GM03348 (cell line): Measurements from ENCODE around the gene FOSL1.
A peak's percentile ranks its signal among the peaks of the same experiment; 100 is the strongest.

Experiments used
- DNase-seq: peaks from one replicate; pipeline ENCODE4 v3.0.0; 2012; ENCODE audit warnings: low spot score

The FOSL1 gene

DNA sequence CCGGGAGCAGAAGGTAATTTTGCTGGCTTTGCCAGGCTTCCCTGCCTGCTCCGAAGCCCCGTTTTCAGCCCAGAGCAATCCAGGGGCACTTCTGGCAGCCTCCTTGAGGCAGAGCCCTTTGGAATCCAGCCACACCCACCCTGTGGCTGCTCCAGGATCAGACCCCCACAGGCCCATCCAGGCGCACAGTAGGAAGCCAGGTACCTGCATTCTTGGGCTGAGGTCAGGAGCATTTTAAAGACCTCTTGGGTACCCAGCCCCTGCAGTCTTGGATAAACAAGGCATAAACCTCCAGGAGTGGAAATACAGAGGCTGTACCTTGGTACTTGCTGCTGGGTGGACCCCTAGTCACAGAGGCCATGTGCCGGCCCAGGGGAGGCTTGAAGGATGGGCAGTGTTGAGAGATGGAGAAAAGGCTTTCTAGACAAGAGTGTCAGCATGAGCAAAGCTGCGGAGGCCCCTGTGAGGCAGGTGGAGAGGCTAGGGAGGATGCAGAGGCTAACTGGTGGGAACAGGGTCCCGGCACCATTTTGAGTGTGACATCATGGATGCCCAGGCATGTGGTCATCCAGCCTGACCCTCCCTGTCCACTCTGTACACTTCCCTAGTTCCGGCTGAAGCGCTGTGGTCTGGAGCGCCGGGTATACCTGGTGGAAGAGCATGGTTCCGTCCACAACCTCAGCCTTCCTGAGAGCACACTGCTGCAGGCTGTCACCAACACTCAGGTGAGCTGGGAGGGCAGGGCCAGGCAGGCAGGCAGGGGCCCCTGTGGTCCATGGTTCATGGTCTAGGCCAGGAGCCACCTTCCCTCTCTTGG is 36.1 kb downstream of the FOSL1 start:
- no peak for DNase-seq

- no peak for DNase-seq
These were observed 37.0 kb downstream of the FOSL1 start for GRCh38 chr11:65862941-65863888.

- no peak for DNase-seq
These were observed 37.9 kb downstream of the FOSL1 start for GRCh38 chr11:65862191-65862735.

GRCh38 chr11:65861533-65862183 is 38.5 kb downstream of the FOSL1 start:
- DNase-seq: no peak

- DNase-seq: no peak
These were observed 39.1 kb downstream of the FOSL1 start for GRCh38 chr11:65861165-65861505.

DNA sequence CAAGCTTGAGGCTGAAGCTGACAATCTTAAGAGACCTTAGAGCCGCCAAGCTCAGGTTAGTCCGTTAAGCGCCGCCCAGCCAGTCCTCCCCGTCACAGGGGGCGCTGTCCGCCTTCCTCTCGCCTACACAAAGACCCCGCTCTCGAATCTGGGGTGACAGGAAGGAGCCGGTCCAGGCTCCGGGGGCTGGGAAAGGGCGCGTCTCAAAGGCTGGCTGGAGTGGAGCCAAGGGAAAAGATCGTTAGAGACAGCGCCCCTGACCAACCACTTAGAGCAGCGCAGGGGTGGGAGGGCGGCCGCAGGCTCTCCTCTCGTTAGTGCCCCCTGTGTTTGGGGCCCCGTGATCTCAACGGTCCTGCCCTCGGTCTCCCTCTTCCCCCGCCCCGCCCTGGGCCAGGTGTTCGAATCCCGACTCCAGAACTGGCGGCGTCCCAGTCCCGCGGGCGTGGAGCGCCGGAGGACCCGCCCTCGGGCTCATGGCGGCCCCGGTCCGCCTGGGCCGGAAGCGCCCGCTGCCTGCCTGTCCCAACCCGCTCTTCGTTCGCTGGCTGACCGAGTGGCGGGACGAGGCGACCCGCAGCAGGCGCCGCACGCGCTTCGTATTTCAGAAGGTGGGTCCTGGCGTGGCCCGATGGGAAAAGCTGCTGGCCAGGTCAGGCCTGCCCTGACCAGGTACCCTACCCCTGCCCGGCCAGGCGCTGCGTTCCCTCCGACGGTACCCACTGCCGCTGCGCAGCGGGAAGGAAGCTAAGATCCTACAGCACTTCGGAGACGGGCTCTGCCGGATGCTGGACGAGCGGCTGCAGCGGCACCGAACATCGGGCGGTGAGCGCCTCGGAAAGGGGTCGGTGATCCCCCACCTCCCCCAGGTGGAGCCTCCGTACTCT is 39.7 kb downstream of the FOSL1 start, which contains the start of gene MUS81:
Gene MUS81 (plus strand): TSS at position 156 of the 887 bp plus-strand sequence. CDS start 321 bp downstream, at position 477.
- peak; percentile 92 for DNase-seq

DNA sequence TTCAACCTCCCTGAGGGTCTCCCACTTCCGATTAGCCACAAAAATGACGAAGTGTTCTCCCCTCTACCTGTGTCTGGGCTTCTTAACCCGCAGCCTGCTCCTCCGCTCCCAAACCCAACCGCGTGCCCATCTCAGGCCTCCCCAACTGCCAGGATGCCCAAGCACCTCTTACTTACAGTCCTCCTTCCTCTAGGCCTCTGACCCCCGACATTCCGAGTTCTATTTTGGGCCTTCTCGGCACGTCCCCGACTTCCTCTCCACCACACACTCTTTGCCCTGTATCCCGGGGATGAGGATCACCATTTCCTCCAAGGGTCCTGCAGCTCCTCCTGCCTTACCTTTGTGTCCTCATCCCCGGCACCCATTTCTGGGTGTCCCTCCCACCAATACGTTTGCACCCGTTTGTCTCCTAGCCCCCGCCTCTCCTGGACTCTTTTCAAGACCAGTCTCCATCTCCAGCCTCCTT is 40.3 kb downstream of the FOSL1 start:
- no peak for DNase-seq

DNA sequence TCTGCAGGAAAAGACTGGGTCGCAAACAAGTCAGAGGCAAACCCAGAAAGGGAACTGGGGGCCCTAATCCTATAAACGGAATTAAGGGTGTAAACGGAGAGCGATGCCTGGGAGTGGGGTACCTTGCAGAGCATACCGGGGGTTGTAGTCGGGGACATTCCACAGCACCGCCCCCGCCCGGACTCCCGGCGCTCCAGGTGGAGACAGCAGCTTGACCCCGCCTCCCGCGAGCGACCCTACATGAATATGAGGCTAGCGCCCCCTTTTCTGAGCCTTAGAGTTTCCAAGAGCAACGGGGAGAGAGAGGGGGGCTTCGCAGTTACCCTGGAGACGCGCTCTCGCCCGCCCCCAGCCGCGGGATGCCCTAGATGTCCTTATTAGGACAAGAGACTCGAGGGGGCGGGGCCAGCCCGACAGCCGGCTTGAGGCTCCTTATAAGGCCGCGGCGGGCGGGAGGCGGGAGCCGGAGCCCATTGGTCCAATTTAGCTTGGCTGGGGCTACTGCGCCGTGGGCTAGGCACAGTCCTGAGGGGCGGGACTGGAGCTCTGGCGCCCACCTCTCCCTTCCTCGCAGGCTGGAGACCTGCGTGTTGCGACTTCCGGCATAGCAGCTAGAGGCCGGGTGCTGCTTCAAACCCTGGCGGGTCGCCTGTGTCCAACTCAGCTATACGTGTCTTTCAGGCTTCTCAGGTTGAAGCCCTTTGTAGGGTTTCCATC is 40.9 kb downstream of the FOSL1 start:
- peak; percentile 96 for DNase-seq

DNA sequence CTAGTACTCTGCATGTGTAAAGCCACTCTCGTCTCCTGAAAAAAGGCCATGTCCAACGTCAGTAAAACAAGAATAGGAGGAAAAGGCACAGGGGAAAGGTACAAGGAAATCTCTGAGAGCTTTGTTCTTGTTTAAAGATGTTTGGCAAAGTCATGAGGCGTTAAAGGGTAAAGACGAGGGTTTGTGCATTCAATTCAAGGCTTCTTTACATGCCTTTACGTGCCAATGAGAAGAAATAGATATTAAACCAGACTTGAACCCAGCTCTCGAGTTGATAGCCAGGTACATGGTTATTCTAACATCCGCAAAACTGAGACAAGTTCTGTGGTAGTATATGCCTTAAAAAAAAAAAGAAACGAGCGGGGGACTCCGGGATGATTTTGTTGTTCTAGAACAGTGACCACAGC is 41.5 kb downstream of the FOSL1 start:
- no peak for DNase-seq

GRCh38 chr11:65857853-65858680 is 42.1 kb downstream of the FOSL1 start, which contains the start of gene CFL1:
CFL1 (minus strand) TSS chr11:65858180; CDS start chr11:65858099, 81 bp downstream.
- DNase-seq: peak; percentile 94

DNA sequence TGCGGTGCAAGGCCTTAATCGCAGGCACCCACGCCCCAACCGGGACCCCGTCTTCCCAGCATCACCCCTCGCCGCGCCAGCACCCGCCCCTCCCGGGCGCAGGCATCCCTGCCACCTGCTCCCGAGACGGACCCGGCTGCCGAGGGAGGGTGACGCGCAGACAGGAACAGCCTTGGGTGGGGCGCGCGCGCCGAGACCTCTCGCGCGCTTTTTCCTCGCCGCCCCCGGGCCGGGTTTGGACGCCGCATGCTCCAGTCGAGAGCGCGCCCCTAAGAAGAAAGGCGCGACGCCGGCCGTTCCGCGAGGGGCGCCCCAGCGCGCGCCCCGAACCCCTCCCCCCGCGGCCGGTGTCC is 42.7 kb downstream of the FOSL1 start:
- no peak for DNase-seq

DNA sequence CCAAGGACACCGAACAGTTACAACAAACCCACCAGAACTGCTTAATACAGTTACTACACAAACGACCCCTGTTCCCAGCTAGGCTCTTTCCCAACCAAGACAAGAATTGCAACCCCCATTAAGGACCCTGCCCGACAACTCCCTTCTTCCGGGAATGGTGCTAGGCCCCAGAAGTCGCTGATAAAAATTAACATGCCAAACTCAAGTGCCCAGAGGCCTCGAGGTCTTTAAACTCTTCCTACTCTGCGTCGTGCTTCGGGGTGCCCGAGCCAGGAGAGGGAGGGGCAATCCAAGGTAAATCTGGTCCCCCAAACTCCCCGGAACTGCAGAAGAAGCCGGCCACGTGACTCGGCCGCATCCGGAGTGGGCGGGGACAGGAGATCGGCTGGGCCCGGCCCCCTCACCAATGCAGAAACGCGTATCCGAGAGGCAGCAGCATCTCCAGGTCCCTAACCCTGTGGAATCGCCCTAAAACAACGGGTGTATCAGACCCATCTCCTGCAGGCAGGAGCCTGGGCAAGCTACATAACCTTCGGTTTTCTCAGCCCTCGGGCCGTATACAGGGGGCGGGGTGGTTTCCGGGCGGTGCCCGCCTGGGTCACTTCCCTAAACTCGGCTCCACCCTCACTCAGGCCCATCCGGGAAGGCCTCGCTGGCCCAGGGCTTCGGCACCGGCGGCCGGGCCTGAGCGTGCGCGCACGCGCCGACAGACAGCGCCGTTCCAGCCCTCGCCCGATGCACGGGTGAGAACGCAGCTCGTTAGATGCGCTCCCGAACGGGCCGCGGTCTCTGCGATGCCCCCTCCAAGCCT is 43.3 kb downstream of the FOSL1 start:
- peak; percentile 87 for DNase-seq

- DNase-seq: no peak
These were observed 44.2 kb downstream of the FOSL1 start for GRCh38 chr11:65855927-65856363.

DNA sequence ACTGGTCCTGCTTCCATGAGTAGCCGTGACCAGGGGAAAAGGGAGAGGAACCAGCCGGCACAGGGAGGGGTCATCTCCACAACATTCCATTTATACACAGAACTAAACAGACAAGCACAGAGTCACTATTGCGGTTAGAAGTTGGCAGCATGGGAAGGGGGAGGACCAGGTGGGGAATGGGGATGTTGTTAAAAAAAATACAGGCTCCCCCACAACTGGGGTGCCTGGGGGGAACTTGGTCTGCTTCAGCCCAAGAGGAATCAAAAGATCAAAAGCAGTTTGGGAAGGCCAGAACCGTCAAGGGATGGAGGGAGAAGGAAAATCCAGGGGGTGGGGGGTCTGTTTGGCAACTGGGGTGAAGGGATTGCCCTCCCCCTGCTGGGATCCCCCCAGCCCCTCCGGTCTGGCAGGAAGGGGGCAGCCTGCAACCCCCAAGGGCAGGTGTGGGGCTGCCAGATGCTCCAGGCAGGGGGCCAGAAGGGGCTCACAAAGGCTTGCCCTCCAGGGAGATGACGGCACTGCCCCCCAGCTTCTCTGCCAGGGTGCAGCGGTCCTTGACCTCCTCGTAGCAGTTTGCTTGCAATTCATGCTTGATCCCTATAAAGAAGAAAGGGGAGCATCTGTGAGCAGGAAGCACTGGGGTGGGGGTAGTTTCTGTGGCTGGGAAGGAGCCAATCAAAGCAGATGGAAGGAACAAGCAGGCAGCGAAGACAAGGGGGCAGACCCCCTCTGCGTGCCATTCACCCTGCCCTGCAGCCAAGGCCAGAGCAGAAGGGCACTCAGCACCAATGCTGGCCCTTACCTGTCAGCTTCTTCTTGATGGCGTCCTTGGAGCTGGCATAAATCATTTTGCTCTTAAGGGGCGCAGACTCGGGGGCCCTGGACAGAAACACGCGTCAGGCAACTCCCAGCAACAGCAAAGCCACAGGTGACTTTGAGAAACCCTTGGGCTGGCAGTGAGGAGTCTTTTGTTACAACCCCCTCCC is 45.0 kb downstream of the FOSL1 start:
- DNase-seq: peak; percentile 1

- DNase-seq: no peak
These were observed 46.0 kb downstream of the FOSL1 start for GRCh38 chr11:65854161-65854592.

- DNase-seq: peak; percentile 7
These were observed 46.8 kb downstream of the FOSL1 start for GRCh38 chr11:65853246-65853979.
